Measurements from ENCODE around the gene TEX29.

GRCh38 chr13:111342721-111343120, 22.3 kb downstream of the TEX29 start:
- TF ChIP-seq SIN3A (IDR thresholded peaks at IDR 0.05; ENCODE audit: borderline replicate concordance, insufficient read depth, low read depth, low read length) (no peak), CTCF (IDR thresholded peaks at IDR 0.05) (no peak), POLR2AphosphoS5 (IDR thresholded peaks at IDR 0.05; ENCODE audit: low read depth, low read length) (no peak), REST (IDR thresholded peaks at IDR 0.05; ENCODE audit: insufficient read depth in 1 of 2, low read depth in 2 of 2, low read length in 1 of 2) (no peak)
